Liver (tissue), 9 donors: ENCODE data around the gene TAF1B. TPM values are rescaled to one million over a fixed set of nuclear protein-coding genes. Genes with fewer than 3 reads are reported as not detected.

Experiments
- DNase-seq: peaks from one replicate; pipeline ENCODE4 v3.0.0-alpha.2; 2017; ENCODE audit warnings: low spot score
- H3K27ac ChIP-seq, 2 donors: one replicate each; pipeline ENCODE4 v1.7.0; 2013; ENCODE audit warnings: inconsistent platforms in 2 of 2, low read length in 2 of 2, control low read depth in 1 of 2, low read depth in 1 of 2, mild to moderate bottlenecking in 1 of 2
- H3K27me3 ChIP-seq, 4 donors: one replicate each; pipeline versions ENCODE4 v1.6.1 to v1.7.0; 2013; ENCODE audit warnings: low read length in 3 of 4, inconsistent platforms in 1 of 4, mild to moderate bottlenecking in 1 of 4, moderate library complexity in 1 of 4; ENCODE audit not compliant: control insufficient read depth in 4 of 4, insufficient read depth in 4 of 4
- H3K36me3 ChIP-seq, 4 donors: one replicate each; pipeline versions ENCODE4 v1.6.1 to v1.7.0; 2013; ENCODE audit warnings: low read length in 3 of 4, mild to moderate bottlenecking in 3 of 4, low read depth in 1 of 4, moderate library complexity in 1 of 4; ENCODE audit not compliant: control insufficient read depth in 4 of 4, insufficient read depth in 3 of 4
- H3K4me1 ChIP-seq, 4 donors: one replicate each; pipeline versions ENCODE4 v1.6.1 to v1.7.0; 2013; ENCODE audit warnings: low read length in 3 of 4, mild to moderate bottlenecking in 3 of 4, moderate library complexity in 1 of 4; ENCODE audit not compliant: control insufficient read depth in 4 of 4, insufficient read depth in 4 of 4
- H3K4me3 ChIP-seq, 3 donors: one replicate each; pipeline versions ENCODE4 v1.6.1 to v1.7.0; 2013; ENCODE audit warnings: low read length in 3 of 3, control low read depth in 1 of 3, low read depth in 1 of 3, mild to moderate bottlenecking in 1 of 3
- H3K9ac ChIP-seq, 2 donors: one replicate each; pipeline ENCODE4 v1.7.0; 2013; ENCODE audit warnings: low read length in 2 of 2, mild to moderate bottlenecking in 2 of 2, moderate library complexity in 2 of 2, control low read depth in 1 of 2, low read depth in 1 of 2
- H3K9me3 ChIP-seq, 4 donors: one replicate each; pipeline versions ENCODE4 v1.6.1 to v1.7.0; 2013; ENCODE audit warnings: low read length in 3 of 4; ENCODE audit not compliant: control insufficient read depth in 4 of 4
- ATF3 ChIP-seq: IDR thresholded peaks from 2 replicates; pipeline ENCODE4 v1.6.1; 2016; ENCODE audit warnings: antibody characterized with exemption
- CTCF ChIP-seq: fragments of 150-350 bp; IDR thresholded peaks from 2 replicates; pipeline ENCODE4 v1.5.1; 2017; ENCODE audit warnings: improper control_type of control experiment, low read depth, low read length; ENCODE audit not compliant: missing input control
- EGR1 ChIP-seq, 2 donors: IDR thresholded peaks; 2 replicates each; pipeline ENCODE4 v1.6.1; 2016 to 2018; ENCODE audit warnings: antibody characterized with exemption in 2 of 2, low read depth in 2 of 2
- FOXA1 ChIP-seq: IDR thresholded peaks from 2 replicates; pipeline ENCODE4 v1.6.1; 2016; ENCODE audit warnings: antibody characterized with exemption
- FOXA2 ChIP-seq: IDR thresholded peaks from 2 replicates; pipeline ENCODE4 v1.6.1; 2016; ENCODE audit warnings: antibody characterized with exemption
- GABPA ChIP-seq, 2 donors: IDR thresholded peaks in 1 of 2; conservative IDR thresholded peaks in 1 of 2; 2 replicates each; pipeline ENCODE4 v1.6.1; 2016; ENCODE audit warnings: antibody characterized with exemption in 2 of 2, mild to moderate bottlenecking in 1 of 2, moderate library complexity in 1 of 2
- HNF4A ChIP-seq, 2 donors: conservative IDR thresholded peaks; 2 replicates each; pipeline ENCODE4 v1.6.1; 2016; ENCODE audit warnings: antibody characterized with exemption in 2 of 2, mild to moderate bottlenecking in 2 of 2
- HNF4G ChIP-seq: IDR thresholded peaks from 2 replicates; pipeline ENCODE4 v1.6.1; 2016; ENCODE audit warnings: antibody characterized with exemption
- JUND ChIP-seq, 2 donors: IDR thresholded peaks; 2 replicates each; pipeline ENCODE4 v1.6.1; 2016; ENCODE audit warnings: antibody characterized with exemption in 2 of 2
- MAX ChIP-seq: IDR thresholded peaks from 2 replicates; pipeline ENCODE4 v1.6.1; 2016; ENCODE audit warnings: antibody characterized with exemption
- NR2F2 ChIP-seq: IDR thresholded peaks from 2 replicates; pipeline ENCODE4 v1.6.1; 2016; ENCODE audit warnings: antibody characterized with exemption
- RAD21 ChIP-seq, 2 donors: IDR thresholded peaks; 2 replicates each; pipeline ENCODE4 v1.6.1; 2016; ENCODE audit warnings: antibody characterized with exemption in 2 of 2, mild to moderate bottlenecking in 2 of 2
- REST ChIP-seq: IDR thresholded peaks from 2 replicates; pipeline ENCODE4 v1.6.1; 2016; ENCODE audit warnings: antibody characterized with exemption, mild to moderate bottlenecking
- RXRA ChIP-seq, 2 donors: IDR thresholded peaks; 2 replicates each; pipeline ENCODE4 v1.6.1; 2017 to 2018; ENCODE audit warnings: antibody characterized with exemption in 2 of 2, mild to moderate bottlenecking in 1 of 2
- SP1 ChIP-seq: IDR thresholded peaks from 2 replicates; pipeline ENCODE4 v1.6.1; 2018; ENCODE audit warnings: antibody characterized with exemption, mild to moderate bottlenecking
- TAF1 ChIP-seq: conservative IDR thresholded peaks from 2 replicates; pipeline ENCODE4 v1.6.1; 2016; ENCODE audit warnings: antibody characterized with exemption, mild to moderate bottlenecking
- YY1 ChIP-seq: IDR thresholded peaks from 2 replicates; pipeline ENCODE4 v1.6.1; 2016; ENCODE audit warnings: antibody characterized with exemption, mild to moderate bottlenecking
- ZBTB33 ChIP-seq: IDR thresholded peaks from 2 replicates; pipeline ENCODE4 v1.6.1; 2016; ENCODE audit warnings: antibody characterized with exemption
- WGBS: extraction: QIAGEN DNeasy Blood & Tissue Kit; methylation state at CpG from one replicate; pipeline ENCODE4 v1.1.7; 2013; 5-methylcytosine and 5-hydroxymethylcytosine counted together
- polyA plus RNA-seq, 2 donors: library from polyadenylated mRNA; stranded (reverse) in 1 of 2; unstranded in 1 of 2; fragments of 200-250 nt in 1 of 2; fragments of >200 nt in 1 of 2; fragmentation: Nextera tagmentation in 1 of 2; extraction: Ambion mirVana in 1 of 2; gene quantifications; one replicate each; pipeline versions ENCODE4 v1.2.1 to v1.2.3, GENCODE V29; 2013 to 2015
- total RNA-seq, 2 donors: library from RNA; depleted of rRNA; stranded (reverse); fragments of >200 nt; gene quantifications; one replicate each; pipeline ENCODE4 v1.2.3, GENCODE V29; 2014
- donor health status: healthy.
- donor health status: healthy.
- donor health status: healthy.
- donor health status: healthy.
- donor health status: healthy.

The TAF1B gene
- total and polyA plus RNA-seq, 4 donors, result 3.1 to 17.2 (median 5.6) TPM

GRCh38 chr2:9844576-9844975 is 1.3 kb downstream of the TAF1B start:
- 73% methylated on average over 5 of the region's 5 CpGs for WGBS
- Histone ChIP-seq H3K27me3 (no peaks in the 10 kb centered on the region), H3K4me3 (no peak overlapping the region), H3K36me3 (peaks cover 0 to 10% (median 8%) of the 10 kb centered on the region in 4 donors), H3K27ac (no peak overlapping the region), H3K9me3 (no peaks in the 10 kb centered on the region), H3K4me1 (peaks cover 0 to 13% (median 4%) of the 10 kb centered on the region in 4 donors), H3K9ac (no peak overlapping the region)
- DNase-seq, result no peak
- TF ChIP-seq MAX, result no peak
- no peak for TF ChIP-seq NR2F2
- TF ChIP-seq EGR1 (IDR thresholded peaks at IDR 0.05; ENCODE audit: low read depth in 2 of 2), result no peak
- no peak for TF ChIP-seq JUND (IDR thresholded peaks at IDR 0.05)
- no peak for TF ChIP-seq TAF1
- no peak for TF ChIP-seq CTCF
- TF ChIP-seq YY1, result no peak
- no peak for TF ChIP-seq HNF4A (conservative IDR thresholded peaks at IDR 0.05)
- no peak for TF ChIP-seq REST
- TF ChIP-seq RXRA (IDR thresholded peaks at IDR 0.05), result no peak
- TF ChIP-seq ZBTB33, result no peak
- no peak for TF ChIP-seq GABPA (IDR thresholded peaks at IDR 0.05 in 1 of 2, conservative IDR thresholded peaks at IDR 0.05 in 1 of 2)
- TF ChIP-seq RAD21 (IDR thresholded peaks at IDR 0.05), result no peak
- TF ChIP-seq HNF4G, result no peak
- TF ChIP-seq FOXA2, result no peak
- TF ChIP-seq ATF3, result no peak
- no peak for TF ChIP-seq SP1

GRCh38 chr2:9846554-9846953 is 3.3 kb downstream of the TAF1B start:
- Histone ChIP-seq H3K4me1 (peaks cover 0 to 13% (median 4%) of the 10 kb centered on the region in 4 donors), H3K27ac (no peak overlapping the region), H3K27me3 (no peaks in the 10 kb centered on the region), H3K9me3 (no peaks in the 10 kb centered on the region), H3K9ac (no peak overlapping the region), H3K4me3 (no peak overlapping the region), H3K36me3 (peaks cover 4 to 16% (median 14%) of the 10 kb centered on the region in 4 donors)
- TF ChIP-seq GABPA (IDR thresholded peaks at IDR 0.05 in 1 of 2, conservative IDR thresholded peaks at IDR 0.05 in 1 of 2), result no peak
- no peak for TF ChIP-seq ZBTB33
- TF ChIP-seq MAX, result no peak
- TF ChIP-seq CTCF, result no peak
- TF ChIP-seq EGR1 (IDR thresholded peaks at IDR 0.05; ENCODE audit: low read depth in 2 of 2), result no peak
- TF ChIP-seq NR2F2, result no peak
- no peak for TF ChIP-seq ATF3
- TF ChIP-seq HNF4G, result no peak
- TF ChIP-seq SP1, result no peak
- TF ChIP-seq YY1, result no peak
- TF ChIP-seq FOXA1, result no peak
- no peak for DNase-seq
